UCSD-AML1 (cell line): Measurements from ENCODE around the gene TBCEL.
"Not testable (repeated sequence)": the region's sequence is repeated elsewhere in the genome, so short reads cannot be mapped to it uniquely, and the experiment has no call there.

Source experiments
- DNase-seq: peaks from one replicate; lab custom pipeline; 2025; ENCODE audit not compliant: unreplicated experiment; lab: John Stamatoyannopoulos, UW

The TBCEL gene, protein sequence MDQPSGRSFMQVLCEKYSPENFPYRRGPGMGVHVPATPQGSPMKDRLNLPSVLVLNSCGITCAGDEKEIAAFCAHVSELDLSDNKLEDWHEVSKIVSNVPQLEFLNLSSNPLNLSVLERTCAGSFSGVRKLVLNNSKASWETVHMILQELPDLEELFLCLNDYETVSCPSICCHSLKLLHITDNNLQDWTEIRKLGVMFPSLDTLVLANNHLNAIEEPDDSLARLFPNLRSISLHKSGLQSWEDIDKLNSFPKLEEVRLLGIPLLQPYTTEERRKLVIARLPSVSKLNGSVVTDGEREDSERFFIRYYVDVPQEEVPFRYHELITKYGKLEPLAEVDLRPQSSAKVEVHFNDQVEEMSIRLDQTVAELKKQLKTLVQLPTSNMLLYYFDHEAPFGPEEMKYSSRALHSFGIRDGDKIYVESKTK

DNA sequence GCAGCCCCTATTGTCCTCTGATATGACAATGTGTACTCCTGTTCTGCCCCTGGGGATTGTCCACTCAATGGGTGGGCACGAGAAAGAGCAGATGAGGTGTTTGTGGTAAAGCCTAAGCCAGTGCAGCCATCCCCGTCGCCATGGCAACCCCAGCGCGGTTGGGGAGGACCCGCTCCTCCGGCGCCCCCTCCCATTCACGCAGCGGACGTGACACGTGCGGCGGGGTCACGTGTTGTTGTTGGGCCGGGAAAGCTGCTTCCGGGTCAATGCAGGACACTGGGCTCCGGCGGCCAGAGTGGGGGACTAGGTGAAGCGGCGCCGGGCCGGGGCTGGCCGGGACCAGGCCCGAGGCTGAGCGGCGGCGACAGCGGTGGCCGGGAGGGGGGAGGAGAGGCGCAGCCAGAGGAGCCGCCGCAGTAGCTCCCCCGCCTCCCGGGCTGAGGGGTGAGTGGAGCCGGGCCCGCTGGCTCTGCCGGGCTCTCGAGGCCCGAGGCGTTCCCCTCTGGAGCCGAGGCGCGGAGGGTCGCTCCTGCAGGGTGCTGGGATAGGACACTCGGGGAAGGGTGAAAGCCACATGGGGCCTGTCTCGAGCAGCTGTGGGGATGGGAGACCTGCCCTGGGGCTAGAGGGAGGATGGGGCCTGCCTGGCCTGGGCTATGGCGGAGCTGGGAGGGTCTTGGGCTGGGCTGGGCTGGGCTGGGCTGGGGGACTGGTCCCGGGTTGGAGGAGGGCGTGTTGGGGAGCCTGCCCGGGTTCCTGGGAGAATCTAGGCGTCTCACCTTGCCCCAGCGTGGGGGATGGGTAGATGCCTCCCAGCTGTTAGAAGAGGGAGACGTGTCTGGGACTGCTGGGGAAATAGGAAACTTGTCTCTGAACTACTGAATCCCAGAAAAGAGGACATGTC, at the start of gene TBCEL:
TSS of gene TBCEL (plus strand) at position 255 of the 904 bp plus-strand sequence. CDS start 21,589 bp downstream, outside the sequence.
- DNase-seq = peak; percentile 87

DNA sequence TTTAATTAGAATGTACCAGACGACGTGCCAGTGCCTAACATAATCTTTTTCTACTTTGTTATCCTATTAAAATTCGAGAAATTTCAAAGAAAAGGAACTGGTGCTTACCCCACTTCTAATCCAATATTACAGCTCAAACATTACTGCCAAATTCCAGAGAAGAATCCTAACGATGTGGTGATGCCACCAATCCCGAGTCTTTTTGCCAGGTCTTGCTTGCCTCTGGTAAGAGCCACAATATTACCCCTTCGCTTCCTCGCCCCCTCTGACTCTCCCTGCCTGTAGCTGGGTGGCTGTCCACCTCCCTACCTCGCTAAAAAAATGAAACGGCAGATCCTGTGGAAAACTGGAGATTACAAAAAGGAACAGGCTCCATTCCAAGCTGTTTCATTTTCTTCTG, 49.4 kb upstream of the TBCEL start:
- DNase-seq = no peak

GRCh38 chr11:120974965-120975364, 48.9 kb upstream of the TBCEL start:
- DNase-seq = no peak

GRCh38 chr11:120977266-120978137, 46.4 kb upstream of the TBCEL start:
- no peak for DNase-seq

DNA sequence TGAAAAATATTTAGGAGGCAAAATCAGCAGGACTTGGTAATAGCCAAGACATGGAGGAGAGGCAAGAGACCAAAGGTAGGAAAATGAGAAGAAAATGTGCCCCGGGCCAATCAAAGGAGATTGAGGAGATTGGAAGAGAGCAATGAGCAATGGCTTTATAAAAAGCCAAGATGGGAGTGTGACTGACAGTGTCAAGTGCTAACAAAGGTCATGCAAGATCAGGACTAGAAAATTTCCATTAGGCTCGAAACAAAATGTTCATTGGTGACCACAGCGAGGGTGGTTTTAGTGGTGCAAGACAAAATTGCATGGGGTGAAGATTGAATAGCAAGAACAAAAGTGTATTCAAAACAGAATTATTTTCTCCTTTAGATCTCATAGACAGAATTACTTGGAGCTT, 45.2 kb upstream of the TBCEL start:
- no peak for DNase-seq

DNA sequence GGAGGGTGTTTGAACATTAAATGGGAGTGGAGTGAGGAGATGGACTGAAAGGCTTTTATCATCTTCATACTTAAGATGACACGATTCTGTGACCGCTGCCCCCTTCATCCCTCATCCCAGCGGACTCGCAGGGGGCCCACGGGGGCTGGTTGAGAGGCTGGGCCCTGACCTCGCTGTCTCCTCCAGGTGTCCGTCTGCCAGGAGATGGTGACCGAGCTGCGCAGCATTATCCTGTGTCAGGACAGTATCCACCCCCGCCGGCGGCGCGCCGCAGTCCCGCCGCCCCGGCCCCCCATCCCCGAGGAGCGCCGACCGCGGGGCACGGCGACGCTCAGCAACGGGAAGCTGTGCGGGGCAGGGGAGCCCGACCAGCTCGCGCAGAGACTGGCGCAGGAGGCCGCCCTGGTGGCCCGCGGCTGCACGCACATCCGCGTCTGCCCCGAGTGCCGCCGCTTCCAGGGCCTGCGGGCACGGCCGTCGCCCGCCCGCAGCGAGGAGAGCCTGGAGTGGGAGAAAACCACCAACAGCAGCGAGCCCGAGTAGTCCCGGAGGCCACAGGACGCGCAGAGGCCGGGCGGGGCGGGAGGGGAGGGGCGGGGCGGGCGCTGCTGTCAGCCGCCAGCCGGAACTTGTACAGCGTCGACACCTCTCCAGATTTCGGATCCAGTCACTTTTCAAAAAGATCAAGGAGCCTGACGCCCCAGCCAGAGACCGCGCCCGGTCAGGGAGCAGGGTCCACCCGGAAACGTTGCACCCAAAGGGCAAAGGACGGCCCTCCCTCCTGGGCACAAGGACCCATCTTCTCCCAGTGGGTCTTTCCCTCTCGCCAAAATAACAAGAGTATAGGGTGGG, 38.0 kb upstream of the TBCEL start:
- DNase-seq = peak; percentile 44

DNA sequence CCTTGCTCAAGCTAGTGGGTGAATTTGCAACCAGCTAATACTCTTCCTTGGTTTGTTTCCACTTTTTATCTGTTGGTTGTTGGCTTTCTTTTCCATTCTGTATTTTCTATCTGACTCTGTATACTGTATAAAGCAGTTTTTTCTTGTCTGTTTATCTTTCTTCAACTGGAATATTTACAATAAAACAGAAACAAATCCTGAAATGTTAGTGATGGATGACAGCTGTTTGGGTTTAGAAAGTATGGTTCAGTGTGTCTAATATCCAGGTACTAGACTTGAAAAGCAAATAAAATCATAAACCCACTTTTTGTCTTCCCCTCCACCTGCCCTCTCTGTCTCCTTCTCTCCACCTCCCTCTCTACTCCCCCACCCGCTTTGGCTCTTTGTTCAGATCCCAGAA, 35.3 kb upstream of the TBCEL start:
- no peak for DNase-seq

DNA sequence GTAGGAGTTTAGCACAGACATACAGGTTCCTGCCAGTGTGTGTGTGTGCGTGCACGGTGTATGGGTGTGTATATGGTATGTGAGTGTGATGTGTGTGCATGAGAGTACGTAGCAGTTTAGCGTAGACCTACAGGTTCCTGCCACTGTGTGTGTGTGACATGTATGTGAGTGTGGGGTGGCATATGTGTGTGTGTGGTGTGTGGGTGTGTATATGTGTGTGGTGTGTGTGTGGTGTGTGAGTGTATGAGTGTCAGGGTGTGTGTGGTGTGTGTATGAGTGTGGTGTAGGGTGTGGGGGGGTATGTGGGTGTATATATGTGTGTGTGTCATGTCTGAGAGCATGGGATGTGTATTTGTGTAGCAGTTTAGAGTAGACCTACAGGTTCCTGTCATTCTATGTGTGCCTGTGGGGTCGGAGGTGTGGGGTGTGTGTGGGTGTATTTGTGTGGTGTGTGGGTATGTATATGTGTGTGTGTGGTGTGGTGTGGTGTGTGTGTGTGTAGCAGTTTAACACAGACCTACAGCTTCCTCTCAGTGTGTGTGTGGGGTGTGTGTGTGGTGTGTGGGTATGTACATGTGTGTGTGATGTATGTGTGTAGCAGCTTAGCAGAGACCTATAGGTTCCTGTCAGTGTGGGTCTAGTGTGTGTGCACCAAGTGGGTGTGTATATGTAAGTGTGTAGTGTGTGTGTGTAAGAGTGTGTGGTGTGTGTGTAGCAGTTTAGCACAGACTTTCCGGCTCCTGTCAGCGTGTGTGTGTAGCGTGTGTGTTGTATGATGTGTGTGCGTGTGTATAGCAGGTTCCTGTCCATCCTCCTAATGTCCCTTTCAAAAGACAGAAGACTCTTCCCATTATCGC, 31.8 kb upstream of the TBCEL start:
- no peak for DNase-seq

DNA sequence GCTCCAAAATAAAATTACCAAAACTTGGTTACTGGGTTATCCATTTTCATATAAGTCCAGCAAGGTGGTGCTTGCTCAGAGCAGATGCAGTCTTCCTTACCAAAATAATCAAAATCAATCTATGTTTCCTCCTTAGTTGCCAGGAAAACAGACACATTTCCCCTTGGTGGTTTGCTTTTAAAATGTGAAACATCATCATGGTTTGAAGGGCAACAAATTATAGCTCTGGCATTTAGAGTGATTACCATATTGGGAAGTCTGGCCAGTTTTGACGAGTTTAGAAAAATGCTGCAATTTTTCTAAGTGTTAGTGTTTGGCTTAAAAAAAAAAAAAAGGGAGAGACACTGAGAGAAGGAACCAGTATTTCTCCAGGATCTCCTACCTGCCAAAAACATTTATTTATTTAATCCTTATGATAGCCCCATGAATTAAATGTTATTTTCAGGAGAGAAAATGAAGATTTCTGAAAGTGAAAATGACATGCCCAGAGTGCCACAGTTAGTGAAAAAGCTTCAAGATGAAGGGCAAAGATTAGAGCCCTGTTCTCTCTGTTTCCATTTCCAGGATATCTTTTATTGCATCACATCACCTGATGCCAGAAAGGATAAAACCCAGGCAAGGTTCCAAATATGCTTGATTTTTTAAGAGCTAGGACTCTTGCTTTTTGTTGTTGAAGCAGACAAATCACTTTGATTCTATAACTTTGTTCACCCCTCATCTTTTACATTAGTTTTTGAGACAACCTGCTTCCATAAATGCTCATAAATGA, 29.6 kb upstream of the TBCEL start:
- no peak for DNase-seq

DNA sequence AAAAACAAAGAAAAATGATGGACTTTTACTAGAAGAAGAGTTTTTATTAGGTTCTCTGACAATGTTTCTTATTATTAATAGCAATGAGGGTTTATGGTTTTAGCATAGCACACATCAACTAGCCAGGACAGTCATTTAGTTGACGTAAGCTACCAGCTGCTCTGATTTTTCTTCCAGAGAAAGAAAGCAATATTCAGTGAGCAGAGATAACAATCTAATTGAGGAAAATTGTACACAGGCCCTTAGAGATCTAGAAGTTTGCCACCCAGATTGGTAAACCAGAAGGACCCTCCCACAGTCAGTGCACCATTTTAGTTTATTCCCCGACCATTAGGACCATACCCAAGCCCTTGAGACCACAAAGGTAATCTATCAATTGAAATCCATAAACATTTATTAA, 28.7 kb upstream of the TBCEL start:
- no peak for DNase-seq

- DNase-seq = no peak
Measured at GRCh38 chr11:120996973-120997372, 26.9 kb upstream of the TBCEL start.

- DNase-seq = no peak
Measured at GRCh38 chr11:120998581-120998980, 25.3 kb upstream of the TBCEL start.

GRCh38 chr11:121004206-121004840, 19.6 kb upstream of the TBCEL start:
- no peak for DNase-seq

DNA sequence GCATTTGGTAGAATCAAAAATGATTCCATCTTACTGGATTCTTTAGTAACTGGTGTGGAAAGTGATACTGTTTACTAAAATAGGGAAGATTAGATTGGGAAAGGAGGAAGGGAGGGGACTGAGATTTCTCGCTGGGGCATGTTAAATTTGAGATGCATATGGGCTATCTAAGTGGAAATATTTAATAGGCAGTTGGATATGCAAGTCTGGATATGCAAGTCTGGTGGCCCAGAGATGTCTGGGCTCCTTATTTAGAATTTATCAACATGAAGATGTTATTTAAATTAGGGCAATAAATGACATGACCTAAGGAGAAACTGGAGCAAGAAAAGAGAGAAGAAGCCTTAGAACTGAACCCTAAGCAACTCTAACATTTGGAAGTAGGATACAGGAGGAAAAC, 17.0 kb upstream of the TBCEL start:
- DNase-seq = no peak

DNA sequence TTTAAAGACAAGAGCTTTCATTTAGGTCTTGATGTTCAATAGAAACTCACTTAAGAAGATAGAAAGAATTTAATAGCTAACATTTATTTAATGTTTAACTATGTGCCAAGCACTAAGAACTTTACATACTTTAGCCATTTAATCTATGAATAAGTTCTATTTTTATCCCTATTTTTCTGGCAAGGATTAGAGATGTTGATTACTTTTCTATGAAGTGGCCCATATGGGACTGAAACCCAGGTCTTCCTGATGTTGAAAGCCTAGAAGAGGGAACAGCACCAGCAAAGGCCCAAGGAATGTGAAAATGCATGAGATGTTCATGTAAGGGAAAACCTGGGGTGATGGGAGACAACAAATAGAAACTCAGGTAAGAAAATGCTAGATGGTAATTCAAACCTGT, 15.4 kb upstream of the TBCEL start:
- DNase-seq = no peak

- no peak for DNase-seq
Measured at GRCh38 chr11:121012091-121012490, 11.8 kb upstream of the TBCEL start.

DNA sequence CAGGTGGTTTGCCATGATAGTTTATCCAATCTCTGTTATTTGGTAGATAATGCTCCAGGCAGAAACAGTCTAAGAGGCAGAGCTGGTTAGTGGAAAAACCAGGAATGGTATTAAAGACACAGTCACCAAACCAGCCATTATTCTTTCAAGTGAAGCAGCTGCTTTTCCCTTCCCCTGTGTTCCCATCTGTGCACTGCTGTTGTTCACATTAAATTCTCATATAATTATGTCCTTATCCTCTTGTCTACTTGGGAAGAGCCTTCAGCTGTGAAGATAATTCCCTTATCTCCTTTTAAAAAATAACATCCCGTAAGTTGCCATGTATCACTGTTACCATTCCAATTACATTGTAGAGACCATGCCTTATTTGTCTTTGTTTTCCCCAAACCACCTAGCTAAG, 5.2 kb upstream of the TBCEL start:
- no peak for DNase-seq

DNA sequence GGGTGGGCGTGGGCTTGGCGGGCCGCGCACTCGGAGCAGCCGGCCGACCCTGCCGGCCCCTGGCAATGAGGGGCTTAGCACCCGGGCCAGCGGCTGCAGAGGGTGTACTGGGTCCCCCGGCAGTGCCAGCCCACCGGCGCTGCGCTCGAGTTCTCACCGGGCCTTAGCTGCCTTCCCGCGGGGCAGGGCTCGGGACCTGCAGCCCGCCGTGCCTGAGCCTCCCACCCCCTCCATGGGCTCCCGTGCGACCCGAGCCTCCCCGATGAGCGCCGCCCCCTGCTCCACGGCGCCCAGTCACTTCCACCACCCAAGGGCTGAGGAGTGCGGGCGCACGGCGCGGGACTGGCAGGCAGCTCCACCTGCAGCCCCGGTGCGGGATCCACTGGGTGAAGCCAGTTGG, 2.2 kb upstream of the TBCEL start:
- DNase-seq = not testable (repeated sequence)
